Measurements from ENCODE around the gene ABCA4. TPM values are rescaled to one million over a fixed set of nuclear protein-coding genes. Genes with fewer than 3 reads are reported as not detected.
"Not testable (repeated sequence)": the region's sequence is repeated elsewhere in the genome, so short reads cannot be mapped to it uniquely, and the experiment has no call there.

The ABCA4 gene
- total RNA-seq, 2 experiments from 2014 or later: not detected

- Mint-ChIP-seq H3K4me3 (no peak overlapping the region), H3K27me3 (peaks cover 8% of the 10 kb centered on the region), H3K27ac (no peak overlapping the region), H3K36me3 (no peaks in the 10 kb centered on the region), H3K9me3 (ENCODE audit: low read depth) (no peaks in the 10 kb centered on the region), H3K4me1 (no peaks in the 10 kb centered on the region)
- CTCF ChIA-PET: interaction anchor here (0.7 kb wide), 1 partner anchor 75 kb away, joined by 3 read pairs; no protein-coding TSS in a partner anchor
- ATAC-seq (no peak), DNase-seq (no peak)
Measured at GRCh38 chr1:93961443-93961842, 159.5 kb downstream of the ABCA4 start.

GRCh38 chr1:93960641-93961147 is 160.3 kb downstream of the ABCA4 start:
- Mint-ChIP-seq H3K9me3 (ENCODE audit: low read depth) (peaks cover 6% of the 10 kb centered on the region), H3K36me3 (no peaks in the 10 kb centered on the region), H3K27me3 (peaks cover 8% of the 10 kb centered on the region), H3K27ac (no peak overlapping the region), H3K4me3 (no peak overlapping the region), H3K4me1 (no peaks in the 10 kb centered on the region)
- no peak for ATAC-seq
- no peak for DNase-seq
- CTCF ChIA-PET: no interaction called here

GRCh38 chr1:93959413-93959812 is 161.5 kb downstream of the ABCA4 start:
- peaks cover 8% of the 10 kb centered on the region for H3K27me3 Mint-ChIP-seq
- CTCF ChIA-PET: interaction anchor here (0.5 kb wide), 1 partner anchor 562 kb away, joined by 3 read pairs; no protein-coding TSS in a partner anchor
- no peak for ATAC-seq
- peaks cover 13% of the 10 kb centered on the region for H3K9me3 Mint-ChIP-seq (ENCODE audit: low read depth)
- H3K27ac Mint-ChIP-seq: no peak overlapping the region
- no peak overlapping the region for H3K4me3 Mint-ChIP-seq
- H3K4me1 Mint-ChIP-seq: no peaks in the 10 kb centered on the region
- DNase-seq: no peak
- H3K36me3 Mint-ChIP-seq: peaks cover 5% of the 10 kb centered on the region

- no peak overlapping the region for H3K27ac Mint-ChIP-seq
- CTCF ChIA-PET: interaction anchor here (0.5 kb wide), 1 partner anchor 562 kb away, joined by 3 read pairs; no protein-coding TSS in a partner anchor
- DNase-seq (no peak), ATAC-seq (no peak)
- peaks cover 5% of the 10 kb centered on the region for H3K36me3 Mint-ChIP-seq
- H3K9me3 Mint-ChIP-seq (ENCODE audit: low read depth): peaks cover 13% of the 10 kb centered on the region
- H3K4me3 Mint-ChIP-seq: no peak overlapping the region
- H3K27me3 Mint-ChIP-seq: peaks cover 8% of the 10 kb centered on the region
- no peaks in the 10 kb centered on the region for H3K4me1 Mint-ChIP-seq
Measured at GRCh38 chr1:93958726-93959100, 162.2 kb downstream of the ABCA4 start.

- CTCF ChIA-PET: no interaction called here
Measured at GRCh38 chr1:93958032-93958725, 162.8 kb downstream of the ABCA4 start.

GRCh38 chr1:93955765-93956164 is 165.2 kb downstream of the ABCA4 start:
- peaks cover 5% of the 10 kb centered on the region for H3K36me3 Mint-ChIP-seq

More at GRCh38 chr1:93958032-93958725, 162.8 kb downstream of the ABCA4 start:
- H3K9me3 Mint-ChIP-seq (ENCODE audit: low read depth): peaks cover 13% of the 10 kb centered on the region
- peaks cover 8% of the 10 kb centered on the region for H3K27me3 Mint-ChIP-seq
- no peaks in the 10 kb centered on the region for H3K4me1 Mint-ChIP-seq
- ATAC-seq (no peak), DNase-seq (no peak)
- no peak overlapping the region for H3K27ac Mint-ChIP-seq
- no peak overlapping the region for H3K4me3 Mint-ChIP-seq
- H3K36me3 Mint-ChIP-seq: peaks cover 5% of the 10 kb centered on the region

GRCh38 chr1:93947002-93947686 is 173.8 kb downstream of the ABCA4 start:
- ATAC-seq; H3K4me1 Mint-ChIP-seq; H3K4me3 Mint-ChIP-seq; CTCF ChIA-PET; DNase-seq; H3K36me3 Mint-ChIP-seq; H3K9me3 Mint-ChIP-seq (ENCODE audit: low read depth); H3K27me3 Mint-ChIP-seq; H3K27ac Mint-ChIP-seq: not testable (repeated sequence)

More at GRCh38 chr1:93955765-93956164, 165.2 kb downstream of the ABCA4 start:
- peaks cover 8% of the 10 kb centered on the region for H3K27me3 Mint-ChIP-seq
- no peak overlapping the region for H3K27ac Mint-ChIP-seq
- ATAC-seq (no peak), DNase-seq (no peak)
- H3K4me3 Mint-ChIP-seq: no peak overlapping the region
- H3K4me1 Mint-ChIP-seq: no peaks in the 10 kb centered on the region
- CTCF ChIA-PET: no interaction called here
- peaks cover 17% of the 10 kb centered on the region for H3K9me3 Mint-ChIP-seq (ENCODE audit: low read depth)

Other genes starting within 250 kb of the ABCA4 start
- gene DNTTIP2, start 241.9 kb downstream of the ABCA4 start, total RNA-seq: 10 to 100 TPM; 60.8 to 74.5 TPM
- gene GCLM, start 211.7 kb downstream of the ABCA4 start, total RNA-seq: 10 to 100 TPM; 24.3 to 25.7 TPM
- not detected for gene ARHGAP29, start 116.4 kb upstream of the ABCA4 start, total RNA-seq

Data from activated CD8-positive, alpha-beta memory T cell treated with anti-CD3 and anti-CD28 coated beads, Interleukin-2, amount 10 ng/mL, durations not matched to agents 7 days and 5 days (primary cell).